Measurements from ENCODE around the gene SLC12A3. TPM values are rescaled to one million over a fixed set of nuclear protein-coding genes. Genes with fewer than 3 reads are reported as not detected.

The SLC12A3 gene
- total RNA-seq, 1 experiment from 2014 or later = not detected

DNA sequence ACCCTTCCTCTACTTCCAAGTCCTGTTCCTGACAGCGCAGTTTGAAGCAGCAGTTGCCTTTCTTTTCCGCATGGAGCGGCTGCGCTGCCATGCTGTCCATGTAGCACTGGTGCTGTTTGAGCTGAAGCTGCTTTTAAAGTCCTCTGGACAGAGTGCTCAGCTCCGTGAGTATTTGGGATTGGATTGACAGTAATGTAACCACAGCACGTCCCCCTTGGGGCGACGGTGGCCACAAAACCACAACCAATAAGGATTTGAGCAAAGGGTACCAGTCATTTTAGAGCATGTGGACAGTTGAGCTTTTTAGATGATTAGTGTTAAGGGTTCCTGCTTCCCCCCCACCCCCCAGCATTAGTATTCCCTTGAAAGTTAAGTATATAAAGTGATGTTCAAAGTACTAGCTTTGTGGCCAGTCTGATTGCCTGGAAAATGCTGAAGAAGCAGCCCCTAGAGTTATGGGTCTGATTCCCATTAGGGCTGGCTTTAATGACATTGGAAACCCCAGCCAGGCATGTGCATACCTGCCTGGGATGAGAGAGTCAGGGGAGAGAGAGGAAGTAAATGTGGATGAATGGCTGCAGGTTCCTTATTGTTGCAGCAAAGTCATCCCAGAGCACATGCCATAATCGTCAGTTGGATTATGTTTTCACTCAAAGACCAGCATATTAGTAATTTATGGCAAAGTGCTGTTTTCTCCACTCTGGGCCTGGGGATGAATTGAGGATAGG is 31.6 kb upstream of the SLC12A3 start:
- Mint-ChIP-seq H3K36me3 (peaks cover 70% of the 10 kb centered on the region), H3K9me3 (no peaks in the 10 kb centered on the region), H3K4me1 (no peaks in the 10 kb centered on the region), H3K27me3 (ENCODE audit: low read depth) (no peaks in the 10 kb centered on the region), H3K27ac (peak overlapping the region; percentile 83), H3K4me3 (no peak overlapping the region)
- POLR2A ChIA-PET = no interaction called here
- CTCF ChIA-PET = no interaction called here
- TF ChIP-seq IRF2 (CRISPR knock-in tag; IDR thresholded peaks at IDR 0.05; ENCODE audit: borderline replicate concordance, low read depth) = no peak
- no peak for TF ChIP-seq TP53 (CRISPR knock-in tag; IDR thresholded peaks at IDR 0.05)
- TF ChIP-seq, protein P1, sequence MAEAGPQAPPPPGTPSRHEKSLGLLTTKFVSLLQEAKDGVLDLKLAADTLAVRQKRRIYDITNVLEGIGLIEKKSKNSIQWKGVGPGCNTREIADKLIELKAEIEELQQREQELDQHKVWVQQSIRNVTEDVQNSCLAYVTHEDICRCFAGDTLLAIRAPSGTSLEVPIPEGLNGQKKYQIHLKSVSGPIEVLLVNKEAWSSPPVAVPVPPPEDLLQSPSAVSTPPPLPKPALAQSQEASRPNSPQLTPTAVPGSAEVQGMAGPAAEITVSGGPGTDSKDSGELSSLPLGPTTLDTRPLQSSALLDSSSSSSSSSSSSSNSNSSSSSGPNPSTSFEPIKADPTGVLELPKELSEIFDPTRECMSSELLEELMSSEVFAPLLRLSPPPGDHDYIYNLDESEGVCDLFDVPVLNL (CRISPR knock-in tag; IDR thresholded peaks at IDR 0.05; ENCODE audit: borderline replicate concordance, low read depth) = no peak
- TF ChIP-seq, protein P2, sequence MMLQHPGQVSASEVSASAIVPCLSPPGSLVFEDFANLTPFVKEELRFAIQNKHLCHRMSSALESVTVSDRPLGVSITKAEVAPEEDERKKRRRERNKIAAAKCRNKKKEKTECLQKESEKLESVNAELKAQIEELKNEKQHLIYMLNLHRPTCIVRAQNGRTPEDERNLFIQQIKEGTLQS (CRISPR knock-in tag; conservative IDR thresholded peaks at IDR 0.05) = no peak
- TF ChIP-seq, protein P3, sequence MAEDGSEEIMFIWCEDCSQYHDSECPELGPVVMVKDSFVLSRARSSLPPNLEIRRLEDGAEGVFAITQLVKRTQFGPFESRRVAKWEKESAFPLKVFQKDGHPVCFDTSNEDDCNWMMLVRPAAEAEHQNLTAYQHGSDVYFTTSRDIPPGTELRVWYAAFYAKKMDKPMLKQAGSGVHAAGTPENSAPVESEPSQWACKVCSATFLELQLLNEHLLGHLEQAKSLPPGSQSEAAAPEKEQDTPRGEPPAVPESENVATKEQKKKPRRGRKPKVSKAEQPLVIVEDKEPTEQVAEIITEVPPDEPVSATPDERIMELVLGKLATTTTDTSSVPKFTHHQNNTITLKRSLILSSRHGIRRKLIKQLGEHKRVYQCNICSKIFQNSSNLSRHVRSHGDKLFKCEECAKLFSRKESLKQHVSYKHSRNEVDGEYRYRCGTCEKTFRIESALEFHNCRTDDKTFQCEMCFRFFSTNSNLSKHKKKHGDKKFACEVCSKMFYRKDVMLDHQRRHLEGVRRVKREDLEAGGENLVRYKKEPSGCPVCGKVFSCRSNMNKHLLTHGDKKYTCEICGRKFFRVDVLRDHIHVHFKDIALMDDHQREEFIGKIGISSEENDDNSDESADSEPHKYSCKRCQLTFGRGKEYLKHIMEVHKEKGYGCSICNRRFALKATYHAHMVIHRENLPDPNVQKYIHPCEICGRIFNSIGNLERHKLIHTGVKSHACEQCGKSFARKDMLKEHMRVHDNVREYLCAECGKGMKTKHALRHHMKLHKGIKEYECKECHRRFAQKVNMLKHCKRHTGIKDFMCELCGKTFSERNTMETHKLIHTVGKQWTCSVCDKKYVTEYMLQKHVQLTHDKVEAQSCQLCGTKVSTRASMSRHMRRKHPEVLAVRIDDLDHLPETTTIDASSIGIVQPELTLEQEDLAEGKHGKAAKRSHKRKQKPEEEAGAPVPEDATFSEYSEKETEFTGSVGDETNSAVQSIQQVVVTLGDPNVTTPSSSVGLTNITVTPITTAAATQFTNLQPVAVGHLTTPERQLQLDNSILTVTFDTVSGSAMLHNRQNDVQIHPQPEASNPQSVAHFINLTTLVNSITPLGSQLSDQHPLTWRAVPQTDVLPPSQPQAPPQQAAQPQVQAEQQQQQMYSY (CRISPR knock-in tag; IDR thresholded peaks at IDR 0.05) = no peak
- TF ChIP-seq NR3C1 (CRISPR knock-in tag; conservative IDR thresholded peaks at IDR 0.05; ENCODE audit: low read depth) = no peak
- TF ChIP-seq, protein P4, sequence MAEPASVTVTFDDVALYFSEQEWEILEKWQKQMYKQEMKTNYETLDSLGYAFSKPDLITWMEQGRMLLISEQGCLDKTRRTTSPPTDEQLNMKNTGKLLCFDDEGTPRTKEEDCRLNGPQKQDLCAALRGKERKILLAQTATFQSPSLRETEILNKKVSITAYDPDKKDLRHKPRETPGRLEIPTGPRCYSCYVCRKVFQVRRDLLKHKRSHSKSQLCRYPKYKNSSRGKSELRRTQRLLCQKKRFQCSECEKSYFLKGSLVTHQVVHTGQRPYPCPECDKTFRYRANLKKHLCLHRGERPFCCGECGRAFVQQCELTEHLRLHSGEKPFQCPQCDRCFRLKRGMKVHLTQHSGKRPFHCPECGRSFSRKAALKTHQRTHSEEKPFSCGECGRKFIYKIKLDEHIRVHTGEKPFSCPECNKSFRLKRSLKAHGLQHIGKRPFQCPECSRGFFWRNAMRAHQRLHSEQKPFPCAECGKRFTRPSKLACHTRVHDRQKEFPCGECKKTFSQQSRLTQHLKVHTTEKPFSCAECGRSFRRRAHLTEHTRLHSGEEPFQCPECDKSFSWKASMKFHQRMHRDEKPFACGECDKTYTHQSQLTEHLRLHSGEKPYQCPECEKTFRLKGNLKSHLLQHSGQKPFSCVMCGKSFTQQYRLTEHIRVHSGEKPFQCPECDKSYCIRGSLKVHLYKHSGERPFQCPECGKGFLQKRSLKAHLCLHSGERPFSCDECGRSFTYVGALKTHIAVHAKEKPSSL (CRISPR knock-in tag; conservative IDR thresholded peaks at IDR 0.05) = no peak
- TF ChIP-seq ELF4 (CRISPR knock-in tag; IDR thresholded peaks at IDR 0.05; ENCODE audit: low read depth) = no peak
- TF ChIP-seq ATF2 (CRISPR knock-in tag; IDR thresholded peaks at IDR 0.05; ENCODE audit: borderline replicate concordance, low read depth) = no peak
- no peak for TF ChIP-seq SMAD3 (CRISPR knock-in tag; IDR thresholded peaks at IDR 0.05; ENCODE audit: borderline replicate concordance)
- TF ChIP-seq CBFB (CRISPR knock-in tag; IDR thresholded peaks at IDR 0.05; ENCODE audit: low read depth) = no peak
- TF ChIP-seq MAX (CRISPR knock-in tag; IDR thresholded peaks at IDR 0.05) = no peak
- TF ChIP-seq, protein P5, sequence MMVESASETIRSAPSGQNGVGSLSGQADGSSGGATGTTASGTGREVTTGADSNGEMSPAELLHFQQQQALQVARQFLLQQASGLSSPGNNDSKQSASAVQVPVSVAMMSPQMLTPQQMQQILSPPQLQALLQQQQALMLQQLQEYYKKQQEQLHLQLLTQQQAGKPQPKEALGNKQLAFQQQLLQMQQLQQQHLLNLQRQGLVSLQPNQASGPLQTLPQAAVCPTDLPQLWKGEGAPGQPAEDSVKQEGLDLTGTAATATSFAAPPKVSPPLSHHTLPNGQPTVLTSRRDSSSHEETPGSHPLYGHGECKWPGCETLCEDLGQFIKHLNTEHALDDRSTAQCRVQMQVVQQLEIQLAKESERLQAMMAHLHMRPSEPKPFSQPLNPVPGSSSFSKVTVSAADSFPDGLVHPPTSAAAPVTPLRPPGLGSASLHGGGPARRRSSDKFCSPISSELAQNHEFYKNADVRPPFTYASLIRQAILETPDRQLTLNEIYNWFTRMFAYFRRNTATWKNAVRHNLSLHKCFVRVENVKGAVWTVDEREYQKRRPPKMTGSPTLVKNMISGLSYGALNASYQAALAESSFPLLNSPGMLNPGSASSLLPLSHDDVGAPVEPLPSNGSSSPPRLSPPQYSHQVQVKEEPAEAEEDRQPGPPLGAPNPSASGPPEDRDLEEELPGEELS (CRISPR knock-in tag; IDR thresholded peaks at IDR 0.05) = no peak
- no peak for TF ChIP-seq NFE2L1 (CRISPR knock-in tag; IDR thresholded peaks at IDR 0.05)
- TF ChIP-seq ZBTB21 (CRISPR knock-in tag; IDR thresholded peaks at IDR 0.05; ENCODE audit: borderline replicate concordance) = no peak
- TF ChIP-seq FOXK1 (CRISPR knock-in tag; IDR thresholded peaks at IDR 0.05) = no peak
- TF ChIP-seq TCF7 (CRISPR knock-in tag; IDR thresholded peaks at IDR 0.05; ENCODE audit: low read depth) = no peak
- TF ChIP-seq, protein P6, sequence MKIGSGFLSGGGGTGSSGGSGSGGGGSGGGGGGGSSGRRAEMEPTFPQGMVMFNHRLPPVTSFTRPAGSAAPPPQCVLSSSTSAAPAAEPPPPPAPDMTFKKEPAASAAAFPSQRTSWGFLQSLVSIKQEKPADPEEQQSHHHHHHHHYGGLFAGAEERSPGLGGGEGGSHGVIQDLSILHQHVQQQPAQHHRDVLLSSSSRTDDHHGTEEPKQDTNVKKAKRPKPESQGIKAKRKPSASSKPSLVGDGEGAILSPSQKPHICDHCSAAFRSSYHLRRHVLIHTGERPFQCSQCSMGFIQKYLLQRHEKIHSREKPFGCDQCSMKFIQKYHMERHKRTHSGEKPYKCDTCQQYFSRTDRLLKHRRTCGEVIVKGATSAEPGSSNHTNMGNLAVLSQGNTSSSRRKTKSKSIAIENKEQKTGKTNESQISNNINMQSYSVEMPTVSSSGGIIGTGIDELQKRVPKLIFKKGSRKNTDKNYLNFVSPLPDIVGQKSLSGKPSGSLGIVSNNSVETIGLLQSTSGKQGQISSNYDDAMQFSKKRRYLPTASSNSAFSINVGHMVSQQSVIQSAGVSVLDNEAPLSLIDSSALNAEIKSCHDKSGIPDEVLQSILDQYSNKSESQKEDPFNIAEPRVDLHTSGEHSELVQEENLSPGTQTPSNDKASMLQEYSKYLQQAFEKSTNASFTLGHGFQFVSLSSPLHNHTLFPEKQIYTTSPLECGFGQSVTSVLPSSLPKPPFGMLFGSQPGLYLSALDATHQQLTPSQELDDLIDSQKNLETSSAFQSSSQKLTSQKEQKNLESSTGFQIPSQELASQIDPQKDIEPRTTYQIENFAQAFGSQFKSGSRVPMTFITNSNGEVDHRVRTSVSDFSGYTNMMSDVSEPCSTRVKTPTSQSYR (CRISPR knock-in tag; IDR thresholded peaks at IDR 0.05) = no peak
- ATAC-seq (no peak), DNase-seq (ENCODE audit: low spot score) (no peak)

All from WTC11 (cell line).